ENCODE data around the gene UGT1A9.
"Not testable (repeated sequence)": the region's sequence is repeated elsewhere in the genome, so short reads cannot be mapped to it uniquely, and the experiment has no call there.

UGT1A9 gene

GRCh38 chr2:233728723-233729301 lies 57.1 kb downstream of the UGT1A9 start, which contains the start of gene UGT1A3:
Gene UGT1A3, plus strand, starts transcription at chr2:233729042. Its CDS starts 85 bp downstream, at chr2:233729127.
- H3K4me3 ChIP-seq (ENCODE audit: low read length) = no peak within 1 kb of the TSS

GRCh38 chr2:233736868-233737653 lies 65.4 kb downstream of the UGT1A9 start:
- H3K36me3 ChIP-seq (ENCODE audit: control insufficient read depth, insufficient read depth, low read length); H3K4me3 ChIP-seq (ENCODE audit: low read length); H3K9ac ChIP-seq (ENCODE audit: low read length); H3K4me1 ChIP-seq (ENCODE audit: control insufficient read depth, insufficient read depth, low read length); H3K9me3 ChIP-seq (ENCODE audit: control insufficient read depth, low read length); H3K27me3 ChIP-seq (ENCODE audit: control insufficient read depth, insufficient read depth, low read length): not testable (repeated sequence)

More at GRCh38 chr2:233728723-233729301, 57.1 kb downstream of the UGT1A9 start, which contains the start of gene UGT1A3:
- H3K4me1 ChIP-seq (ENCODE audit: control insufficient read depth, insufficient read depth, low read length) = peaks cover 13% of the 10 kb centered on the region
- no peaks in the 10 kb centered on the region for H3K27me3 ChIP-seq (ENCODE audit: control insufficient read depth, insufficient read depth, low read length)
- no peak within 1 kb of the TSS for H3K9ac ChIP-seq (ENCODE audit: low read length)
- no peaks in the 10 kb centered on the region for H3K36me3 ChIP-seq (ENCODE audit: control insufficient read depth, insufficient read depth, low read length)
- H3K9me3 ChIP-seq (ENCODE audit: control insufficient read depth, low read length) = no peaks in the 10 kb centered on the region

- Histone ChIP-seq H3K27me3 (ENCODE audit: control insufficient read depth, insufficient read depth, low read length) (no peaks in the 10 kb centered on the region), H3K9me3 (ENCODE audit: control insufficient read depth, low read length) (no peaks in the 10 kb centered on the region), H3K9ac (ENCODE audit: low read length) (no peak overlapping the region), H3K4me1 (ENCODE audit: control insufficient read depth, insufficient read depth, low read length) (peaks cover 7% of the 10 kb centered on the region), H3K36me3 (ENCODE audit: control insufficient read depth, insufficient read depth, low read length) (no peaks in the 10 kb centered on the region), H3K4me3 (ENCODE audit: low read length) (no peak overlapping the region)
Observed at GRCh38 chr2:233740870-233741269, 69.2 kb downstream of the UGT1A9 start.

- Histone ChIP-seq H3K9me3 (ENCODE audit: control insufficient read depth, low read length) (no peaks in the 10 kb centered on the region), H3K4me1 (ENCODE audit: control insufficient read depth, insufficient read depth, low read length) (peaks cover 7% of the 10 kb centered on the region), H3K9ac (ENCODE audit: low read length) (no peak overlapping the region), H3K27me3 (ENCODE audit: control insufficient read depth, insufficient read depth, low read length) (no peaks in the 10 kb centered on the region), H3K4me3 (ENCODE audit: low read length) (no peak overlapping the region), H3K36me3 (ENCODE audit: control insufficient read depth, insufficient read depth, low read length) (no peaks in the 10 kb centered on the region)
Observed at GRCh38 chr2:233743464-233744259, 72.0 kb downstream of the UGT1A9 start.

- H3K4me1 ChIP-seq (ENCODE audit: control insufficient read depth, insufficient read depth, low read length) = no peaks in the 10 kb centered on the region
- H3K9me3 ChIP-seq (ENCODE audit: control insufficient read depth, low read length) = no peaks in the 10 kb centered on the region
- no peak overlapping the region for H3K9ac ChIP-seq (ENCODE audit: low read length)
- no peaks in the 10 kb centered on the region for H3K27me3 ChIP-seq (ENCODE audit: control insufficient read depth, insufficient read depth, low read length)
- H3K4me3 ChIP-seq (ENCODE audit: low read length) = no peak overlapping the region
- H3K36me3 ChIP-seq (ENCODE audit: control insufficient read depth, insufficient read depth, low read length) = no peaks in the 10 kb centered on the region
Observed at GRCh38 chr2:233745073-233745755, 73.5 kb downstream of the UGT1A9 start.

- not testable (repeated sequence) for H3K9ac ChIP-seq (ENCODE audit: low read length); H3K9me3 ChIP-seq (ENCODE audit: control insufficient read depth, low read length); H3K4me1 ChIP-seq (ENCODE audit: control insufficient read depth, insufficient read depth, low read length); H3K27me3 ChIP-seq (ENCODE audit: control insufficient read depth, insufficient read depth, low read length); H3K4me3 ChIP-seq (ENCODE audit: low read length); H3K36me3 ChIP-seq (ENCODE audit: control insufficient read depth, insufficient read depth, low read length)
Observed at GRCh38 chr2:233745838-233746237, 74.1 kb downstream of the UGT1A9 start.

GRCh38 chr2:233746475-233747282 lies 75.0 kb downstream of the UGT1A9 start:
- no peaks in the 10 kb centered on the region for H3K4me1 ChIP-seq (ENCODE audit: control insufficient read depth, insufficient read depth, low read length)
- no peak overlapping the region for H3K9ac ChIP-seq (ENCODE audit: low read length)
- H3K27me3 ChIP-seq (ENCODE audit: control insufficient read depth, insufficient read depth, low read length) = no peaks in the 10 kb centered on the region
- H3K4me3 ChIP-seq (ENCODE audit: low read length) = no peak overlapping the region
- H3K36me3 ChIP-seq (ENCODE audit: control insufficient read depth, insufficient read depth, low read length) = no peaks in the 10 kb centered on the region
- peaks cover 6% of the 10 kb centered on the region for H3K9me3 ChIP-seq (ENCODE audit: control insufficient read depth, low read length)

- no peaks in the 10 kb centered on the region for H3K27me3 ChIP-seq (ENCODE audit: control insufficient read depth, insufficient read depth, low read length)
- no peak overlapping the region for H3K4me3 ChIP-seq (ENCODE audit: low read length)
- H3K36me3 ChIP-seq (ENCODE audit: control insufficient read depth, insufficient read depth, low read length) = no peaks in the 10 kb centered on the region
- no peaks in the 10 kb centered on the region for H3K4me1 ChIP-seq (ENCODE audit: control insufficient read depth, insufficient read depth, low read length)
- H3K9me3 ChIP-seq (ENCODE audit: control insufficient read depth, low read length) = peaks cover 6% of the 10 kb centered on the region
- no peak overlapping the region for H3K9ac ChIP-seq (ENCODE audit: low read length)
Observed at GRCh38 chr2:233747283-233747544, 75.5 kb downstream of the UGT1A9 start.

GRCh38 chr2:233750689-233751088 lies 79.0 kb downstream of the UGT1A9 start:
- H3K9me3 ChIP-seq (ENCODE audit: control insufficient read depth, low read length); H3K4me3 ChIP-seq (ENCODE audit: low read length); H3K4me1 ChIP-seq (ENCODE audit: control insufficient read depth, insufficient read depth, low read length); H3K27me3 ChIP-seq (ENCODE audit: control insufficient read depth, insufficient read depth, low read length); H3K9ac ChIP-seq (ENCODE audit: low read length); H3K36me3 ChIP-seq (ENCODE audit: control insufficient read depth, insufficient read depth, low read length): not testable (repeated sequence)

- not testable (repeated sequence) for H3K9me3 ChIP-seq (ENCODE audit: control insufficient read depth, low read length); H3K9ac ChIP-seq (ENCODE audit: low read length); H3K27me3 ChIP-seq (ENCODE audit: control insufficient read depth, insufficient read depth, low read length); H3K36me3 ChIP-seq (ENCODE audit: control insufficient read depth, insufficient read depth, low read length); H3K4me3 ChIP-seq (ENCODE audit: low read length); H3K4me1 ChIP-seq (ENCODE audit: control insufficient read depth, insufficient read depth, low read length)
Observed at GRCh38 chr2:233751212-233752009, 79.7 kb downstream of the UGT1A9 start.
